HG02571 (cell line): ENCODE data around the gene SP5.
"Not testable (repeated sequence)": the region's sequence is repeated elsewhere in the genome, so short reads cannot be mapped to it uniquely, and the experiment has no call there.

Experiments used
- ATAC-seq: cut with Tn5 transposase; IDR thresholded peaks from one replicate; pipeline ENCODE4 v1.9.1; 2021; ENCODE audit warnings: mild to moderate bottlenecking, moderate library complexity; ENCODE audit not compliant: unreplicated experiment

SP5 gene

DNA sequence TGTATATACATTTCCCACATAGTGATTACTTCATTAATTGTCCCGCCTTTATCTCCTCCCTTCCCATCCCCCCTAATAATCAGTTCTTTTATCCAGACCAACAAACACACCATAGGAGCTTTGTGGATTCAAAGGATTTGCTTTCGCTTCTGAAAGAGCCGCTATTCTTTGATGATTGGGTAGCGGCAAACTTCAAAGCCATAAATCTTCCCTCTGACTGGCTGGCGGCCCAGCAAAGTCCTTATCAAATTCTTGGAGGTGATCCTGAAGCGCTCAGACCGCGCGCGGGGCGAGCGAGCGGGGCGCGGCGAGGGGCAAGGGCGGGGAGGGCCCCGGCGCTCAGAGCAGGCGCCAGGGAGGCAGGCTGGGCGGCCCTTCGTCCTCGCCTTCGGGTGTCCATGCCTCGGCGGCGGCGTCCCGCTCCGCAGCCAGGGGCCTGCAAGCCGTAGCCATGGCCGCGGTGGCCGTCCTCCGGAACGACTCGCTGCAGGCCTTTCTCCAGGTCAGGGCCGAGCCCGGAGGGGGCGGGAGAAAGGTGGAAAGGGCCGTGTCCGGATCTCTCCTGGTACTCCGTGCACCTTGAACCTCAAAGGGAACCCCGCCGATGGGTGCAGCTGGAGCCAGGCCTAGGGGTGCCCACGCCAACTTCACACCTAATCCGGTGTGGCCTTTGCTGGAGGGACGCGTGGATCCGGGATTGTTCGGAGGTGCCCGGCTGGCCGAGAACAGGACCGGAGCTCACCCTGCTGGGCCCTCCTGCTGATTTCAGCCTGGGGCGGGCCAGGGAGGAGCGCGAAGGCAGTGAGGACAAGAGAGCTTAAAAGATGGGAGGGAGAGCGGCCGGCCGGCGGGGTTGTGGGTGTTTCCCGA, at the start of gene SP5:
SP5 (plus strand) TSS at position 276 of the 870 bp plus-strand sequence; CDS start at position 452, 176 bp downstream.
- ATAC-seq = no peak

DNA sequence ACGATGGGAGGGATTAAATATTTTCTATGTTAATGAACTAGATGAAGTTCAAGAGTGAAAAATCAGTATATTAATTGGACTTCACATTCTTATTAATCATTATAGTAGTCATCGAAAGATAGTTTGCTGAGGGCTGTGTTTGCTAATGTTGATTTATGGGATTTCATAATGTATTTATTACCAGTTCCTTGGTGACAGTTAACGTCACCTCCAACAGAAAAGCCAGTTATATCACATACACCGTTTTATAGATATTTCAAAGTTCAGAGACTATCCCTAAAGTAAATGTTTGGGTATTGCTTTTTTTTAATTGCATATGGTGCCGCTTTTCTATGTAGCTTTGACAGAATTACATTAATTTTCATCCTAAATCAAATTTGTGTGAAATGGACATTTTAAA, 49.4 kb upstream of the SP5 start:
- ATAC-seq = no peak

DNA sequence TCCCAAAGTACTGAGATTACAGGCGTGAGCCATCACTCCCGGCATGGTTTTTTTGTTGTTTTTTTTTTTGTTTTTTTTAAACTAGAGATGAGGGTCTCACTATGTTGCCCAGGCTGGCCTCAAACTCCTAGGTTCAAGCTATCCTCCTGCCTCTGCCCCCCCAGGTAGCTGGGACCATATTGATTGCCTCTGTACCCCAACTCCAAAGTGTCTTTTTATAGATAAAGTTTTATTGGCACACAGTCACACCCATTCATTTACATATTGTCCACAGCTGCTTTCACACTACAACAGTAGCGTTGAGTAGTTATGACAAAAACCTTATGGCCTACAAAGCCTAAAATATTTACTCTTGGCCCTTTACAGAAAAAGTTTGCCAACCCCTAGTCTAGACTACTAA, 45.2 kb upstream of the SP5 start:
- ATAC-seq = no peak

- no peak for ATAC-seq
These were observed 44.5 kb upstream of the SP5 start for GRCh38 chr2:170670651-170671050.

DNA sequence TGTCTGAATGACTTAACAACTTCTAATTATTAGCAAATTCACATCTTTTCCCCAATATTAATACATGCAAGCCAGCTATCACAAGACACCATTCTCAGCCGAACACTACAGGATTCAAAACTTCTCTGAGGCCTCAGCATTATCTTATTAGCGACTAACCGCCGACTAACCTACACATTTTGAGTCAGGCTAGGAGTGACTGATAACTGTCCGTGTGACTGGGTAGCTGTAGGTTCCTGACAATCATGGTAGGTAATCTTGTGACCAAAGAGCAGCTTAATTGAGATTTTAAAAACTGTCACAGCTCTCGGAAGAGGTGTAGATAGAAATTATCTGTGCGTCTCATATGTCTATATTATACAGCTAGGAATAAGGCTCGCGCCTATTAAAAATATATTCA, 44.1 kb upstream of the SP5 start:
- ATAC-seq = no peak

DNA sequence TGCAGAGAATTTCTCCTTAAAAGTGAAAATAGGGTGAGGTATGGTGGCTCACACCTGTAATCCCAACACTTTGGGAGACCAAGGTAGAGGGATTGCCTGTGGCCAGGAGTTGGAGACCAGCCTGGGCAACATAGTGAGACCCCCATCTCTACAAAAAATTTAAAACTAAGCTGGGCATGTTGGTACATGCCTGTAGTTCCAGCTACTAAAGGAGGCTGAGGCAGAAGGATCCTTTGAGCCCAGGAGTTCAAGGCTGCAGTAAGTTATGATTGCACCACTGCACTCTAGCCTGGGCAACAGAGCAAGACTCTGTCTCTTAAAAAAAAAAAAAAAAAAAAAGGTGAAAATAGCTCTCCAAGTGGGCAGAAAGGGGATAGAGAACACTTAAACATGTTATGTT, 40.9 kb upstream of the SP5 start:
- not testable (repeated sequence) for ATAC-seq

GRCh38 chr2:170675701-170676100, 39.4 kb upstream of the SP5 start:
- no peak for ATAC-seq

DNA sequence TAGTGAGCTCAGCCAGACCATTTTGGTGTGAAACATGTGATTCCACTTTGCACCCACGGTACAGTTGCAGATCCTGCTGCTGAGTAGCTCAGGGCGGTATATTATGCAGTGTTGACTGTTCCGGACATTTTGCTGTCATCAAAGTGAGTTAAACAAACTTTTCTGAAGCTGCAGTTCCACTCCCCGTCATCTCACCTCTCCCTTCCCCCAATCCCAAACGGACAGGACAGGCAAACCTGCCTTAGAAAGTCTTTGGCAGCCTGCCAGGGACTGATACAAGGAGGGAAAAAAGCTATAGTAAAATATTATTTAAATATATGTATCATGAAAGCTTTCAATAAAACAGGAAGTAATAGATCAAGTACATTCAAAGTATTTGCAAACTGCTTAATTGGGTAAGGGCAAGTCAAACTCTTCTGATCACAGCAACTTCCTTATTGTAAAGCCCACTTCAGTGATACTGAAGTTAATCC, 35.5 kb upstream of the SP5 start:
- no peak for ATAC-seq

GRCh38 chr2:170680172-170680941, 34.8 kb upstream of the SP5 start:
- peak; percentile 91 for ATAC-seq

DNA sequence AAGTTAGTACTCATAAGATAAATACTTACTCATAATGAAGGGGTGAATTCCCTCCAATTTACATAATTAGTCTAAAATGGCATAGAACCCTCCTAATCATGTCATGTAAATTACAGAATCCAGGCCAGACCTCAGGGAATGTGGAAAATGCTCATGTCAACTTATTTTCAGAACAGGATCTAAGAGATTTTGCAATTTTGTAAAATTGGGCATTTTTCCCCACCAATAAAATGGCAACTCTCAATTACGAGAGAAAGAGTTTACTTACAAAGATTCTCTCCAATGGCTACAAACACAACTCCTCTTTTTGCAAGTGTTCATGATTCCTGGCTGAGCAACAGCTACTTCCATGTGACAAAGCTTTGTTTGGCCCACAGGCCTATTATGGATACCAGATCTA, 33.8 kb upstream of the SP5 start:
- no peak for ATAC-seq

- ATAC-seq = no peak
These were observed 29.5 kb upstream of the SP5 start for GRCh38 chr2:170685591-170685990.

DNA sequence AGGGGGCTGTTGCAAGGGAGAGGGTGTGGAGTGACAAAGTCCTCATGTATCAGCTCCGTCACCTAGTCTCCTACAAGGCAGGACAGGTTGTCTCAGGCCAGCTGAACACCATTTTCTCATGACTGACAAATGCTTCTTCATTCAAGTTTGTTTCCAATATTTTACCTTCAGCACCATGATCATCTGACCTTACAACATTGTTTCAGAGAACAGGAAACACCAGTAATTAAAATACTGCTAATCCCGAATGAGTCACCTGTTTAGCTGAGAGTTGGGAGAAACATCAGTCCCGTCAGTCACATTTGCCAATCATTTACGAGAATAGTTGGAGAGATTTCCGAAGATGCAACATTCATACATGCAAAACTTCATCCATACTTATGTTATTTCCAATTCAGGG, 25.7 kb upstream of the SP5 start:
- no peak for ATAC-seq

DNA sequence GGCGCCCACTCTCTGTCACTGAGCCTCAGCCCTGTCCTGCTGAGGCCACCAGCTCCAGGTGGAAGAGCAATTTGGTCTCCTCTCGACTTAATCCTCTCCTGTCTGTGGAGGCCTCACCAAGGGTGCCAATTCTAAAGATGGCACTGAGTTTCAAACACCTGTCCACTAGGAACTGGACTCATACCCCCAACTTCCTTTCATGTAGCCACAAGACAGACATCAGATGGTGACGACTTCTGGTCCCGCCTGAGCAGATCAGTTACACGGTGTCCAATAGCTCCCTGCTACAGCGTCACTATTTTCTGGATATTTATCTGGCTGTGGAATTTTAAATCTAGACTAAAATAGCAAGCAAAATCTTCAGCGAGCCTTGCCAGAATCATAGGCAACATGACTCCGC, 24.5 kb upstream of the SP5 start:
- no peak for ATAC-seq

DNA sequence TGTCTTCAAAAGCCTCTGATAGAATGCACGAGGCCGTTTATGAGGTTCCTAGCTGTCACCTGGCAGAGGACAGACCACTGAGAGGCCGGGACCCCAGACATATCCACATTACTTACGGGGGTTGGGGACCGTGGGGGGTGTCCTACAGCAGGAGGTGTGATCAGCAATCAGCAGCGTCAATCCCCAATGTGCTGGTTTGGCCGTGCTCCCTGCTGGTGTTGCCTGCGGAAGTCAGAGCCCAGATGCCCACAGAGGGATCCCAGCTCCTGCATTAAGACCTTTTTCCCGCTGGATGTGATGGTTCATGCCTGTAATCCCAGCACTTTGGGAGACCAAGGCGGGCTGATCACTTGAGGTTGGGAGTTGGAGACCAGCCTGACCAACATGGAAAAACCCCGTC, 20.8 kb upstream of the SP5 start:
- ATAC-seq = no peak

GRCh38 chr2:170695521-170696410, 19.4 kb upstream of the SP5 start:
- ATAC-seq = no peak

DNA sequence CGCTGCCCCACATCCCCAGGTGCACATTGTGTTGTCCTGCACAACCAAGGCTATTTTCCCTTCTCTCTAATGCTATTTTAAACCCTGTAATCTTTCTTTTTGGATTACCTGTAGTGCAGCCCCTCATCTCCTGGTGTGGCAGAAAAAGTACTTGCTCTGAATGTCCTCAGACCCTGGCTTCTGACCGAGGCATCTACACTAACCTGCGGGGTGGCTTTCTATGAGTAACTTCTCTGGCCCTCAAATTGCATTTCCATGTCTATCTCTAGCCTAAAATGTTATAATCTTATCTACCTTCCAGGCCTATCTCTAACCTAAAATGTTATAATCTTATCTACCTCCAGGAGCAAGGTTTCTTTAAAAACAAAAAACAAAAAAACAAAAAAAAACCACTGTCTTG, 18.2 kb upstream of the SP5 start:
- ATAC-seq = no peak

GRCh38 chr2:170701011-170701410, 14.1 kb upstream of the SP5 start:
- ATAC-seq = no peak

DNA sequence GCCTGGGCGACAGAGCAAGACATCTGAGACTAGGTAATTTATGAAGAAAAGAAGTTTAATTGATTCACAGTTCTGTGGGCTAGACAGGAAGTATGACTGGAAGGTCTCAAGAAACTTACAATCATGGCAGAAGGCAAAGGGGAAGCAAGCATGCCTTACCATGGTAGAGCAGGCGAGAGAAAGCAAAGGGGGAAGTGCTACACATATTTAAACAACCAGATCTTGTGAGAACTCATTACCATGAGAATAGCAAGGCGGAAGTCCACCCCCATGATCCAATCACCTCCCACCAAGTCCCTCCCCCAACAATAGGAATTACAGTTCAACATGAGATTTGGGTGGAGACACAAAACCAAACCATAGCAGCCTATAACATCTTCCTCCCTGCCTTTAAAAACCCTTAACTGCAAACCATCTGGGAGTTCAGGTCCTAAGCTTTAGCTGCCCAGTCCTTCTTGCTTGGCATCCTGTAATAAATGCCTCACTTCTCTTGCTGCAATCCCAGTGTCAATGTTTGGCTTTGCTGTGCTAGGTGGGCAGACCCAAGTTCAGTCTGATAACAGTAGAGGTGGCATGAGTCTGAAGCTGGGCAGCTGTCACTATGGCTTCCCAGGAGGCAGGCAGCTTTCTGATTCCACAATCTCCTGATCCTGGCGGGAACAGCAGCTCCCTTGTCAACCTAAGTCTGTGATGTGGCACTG, 11.2 kb upstream of the SP5 start:
- ATAC-seq = no peak

DNA sequence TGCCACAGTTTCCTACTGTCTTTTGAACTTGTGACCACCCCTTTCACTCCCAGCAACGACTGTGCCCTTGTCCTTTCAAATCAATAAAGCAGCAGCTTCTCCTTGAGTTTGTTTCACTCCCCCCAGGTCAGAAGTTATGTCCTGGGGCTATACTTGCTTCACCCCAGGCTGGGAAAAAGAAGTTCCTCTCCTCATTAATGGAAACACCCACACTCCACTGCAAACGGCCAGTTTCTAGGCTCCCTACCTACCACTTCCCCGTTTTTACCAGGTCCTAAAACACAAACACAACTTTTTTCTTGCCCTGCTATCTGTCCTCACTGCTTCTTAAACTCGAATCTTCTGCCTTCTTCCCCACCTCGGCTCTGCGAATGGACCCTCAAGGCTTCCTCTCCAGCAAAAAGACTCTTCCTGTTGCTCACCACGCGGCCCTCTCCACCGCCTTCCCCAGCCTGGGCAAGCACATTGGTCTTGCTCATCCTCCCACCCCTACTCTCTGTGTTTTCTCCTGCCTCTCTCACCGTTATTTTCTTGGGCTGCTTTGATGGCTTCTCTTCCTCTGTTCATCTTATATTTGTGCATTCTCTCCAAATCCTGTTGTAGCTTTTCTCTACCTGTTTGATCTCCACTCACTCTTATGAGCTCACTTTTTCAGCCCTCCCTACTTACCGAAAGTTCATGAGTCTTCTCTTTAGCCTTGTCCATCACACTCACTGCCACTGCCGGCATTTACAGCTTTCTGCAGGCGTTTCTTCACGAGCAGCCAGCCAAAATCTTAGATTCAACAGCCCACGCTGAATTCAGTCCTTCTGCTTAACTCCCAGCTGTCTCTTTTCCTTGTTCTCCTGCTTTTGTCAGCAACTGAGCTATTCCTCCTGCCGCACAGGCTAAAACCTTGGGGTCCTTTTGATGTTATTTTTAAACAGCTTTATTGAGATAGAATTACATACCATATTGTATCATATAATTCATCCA, 7.0 kb upstream of the SP5 start:
- ATAC-seq = no peak
